Neural progenitor cell (in vitro differentiated cells): Measurements from ENCODE around the gene PEAK1.

Source experiments
- CTCF ChIP-seq: fragments of 200-600 bp; sonication (generic); IDR thresholded peaks from 2 replicates; pipeline ENCODE4 v1.5.1; 2017; ENCODE audit warnings: antibody characterized with exemption, mild to moderate bottlenecking
- EZH2 ChIP-seq: fragments of 200-600 bp; sonication (generic); IDR thresholded peaks from 2 replicates; pipeline ENCODE4 v1.6.1; 2017; ENCODE audit warnings: antibody characterized with exemption, mild to moderate bottlenecking, moderate library complexity

GRCh38 chr15:77221174-77221573 is 198.7 kb downstream of the PEAK1 start:
- TF ChIP-seq CTCF (no peak), EZH2 (no peak)
